ENCODE data around the gene TOMM20. TPM values are rescaled to one million over a fixed set of nuclear protein-coding genes. Genes with fewer than 3 reads are reported as not detected.
A peak's percentile ranks its signal among the peaks of the same experiment; 100 is the strongest.

TOMM20 gene
- total RNA-seq, 4 donors from 2014 or later: 101 to 116 (median 111) TPM

DNA sequence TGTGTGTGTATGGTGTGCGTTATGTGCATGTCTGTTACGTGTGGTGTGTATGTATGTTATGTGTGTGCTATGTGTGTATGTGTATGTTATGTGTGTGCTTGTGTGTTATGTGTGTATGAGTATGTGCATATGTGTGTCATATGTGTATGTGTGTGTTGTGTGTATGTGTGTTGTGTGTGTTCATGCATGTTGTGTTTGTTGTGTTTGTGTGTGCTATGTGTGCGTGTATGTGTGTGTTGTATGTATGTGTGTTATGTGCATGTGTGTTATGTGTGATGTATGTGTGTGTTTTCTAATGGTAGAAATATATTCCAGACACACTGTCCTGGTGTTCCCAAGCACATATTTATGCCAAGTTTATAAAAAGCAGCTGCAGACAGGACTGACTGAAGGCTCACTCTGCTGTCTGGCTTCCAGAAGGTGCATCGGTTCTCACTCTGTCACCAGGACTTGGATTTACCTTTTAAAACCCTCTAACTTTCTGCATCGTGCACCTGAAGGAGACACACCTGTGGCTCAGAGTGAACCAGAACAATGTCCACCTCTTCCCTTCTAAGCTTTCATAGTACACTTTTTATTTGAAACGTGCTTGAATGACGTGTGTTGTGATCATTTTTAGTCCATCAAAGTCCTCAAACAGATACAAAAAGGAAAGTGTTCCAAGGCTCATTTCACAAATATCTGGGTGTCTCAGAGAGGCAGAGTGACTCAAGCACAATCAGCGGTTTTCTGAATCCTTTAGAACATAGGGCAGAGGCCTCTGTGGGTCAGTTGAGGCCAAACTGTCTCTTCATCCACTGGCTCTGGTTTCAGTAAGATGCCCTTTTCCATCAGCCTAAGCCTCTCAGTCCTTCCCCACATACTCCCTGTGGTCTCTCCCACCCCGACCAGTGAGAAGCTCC lies 49.9 kb downstream of the TOMM20 start:
- H3K27me3 ChIP-seq: no peaks in the 10 kb centered on the region
- H3K9me3 ChIP-seq: no peaks in the 10 kb centered on the region
- WGBS: 48% methylated on average over 8 of the region's 9 CpGs
- peak overlapping the region; percentile 83 for H3K27ac ChIP-seq
- no peaks in the 10 kb centered on the region for H3K36me3 ChIP-seq
- no peak overlapping the region for H3K4me3 ChIP-seq
- TF ChIP-seq POLR2AphosphoS5 (IDR thresholded peaks at IDR 0.05): no peak
- TF ChIP-seq POLR2A (IDR thresholded peaks at IDR 0.05): no peak
- TF ChIP-seq, protein P1, sequence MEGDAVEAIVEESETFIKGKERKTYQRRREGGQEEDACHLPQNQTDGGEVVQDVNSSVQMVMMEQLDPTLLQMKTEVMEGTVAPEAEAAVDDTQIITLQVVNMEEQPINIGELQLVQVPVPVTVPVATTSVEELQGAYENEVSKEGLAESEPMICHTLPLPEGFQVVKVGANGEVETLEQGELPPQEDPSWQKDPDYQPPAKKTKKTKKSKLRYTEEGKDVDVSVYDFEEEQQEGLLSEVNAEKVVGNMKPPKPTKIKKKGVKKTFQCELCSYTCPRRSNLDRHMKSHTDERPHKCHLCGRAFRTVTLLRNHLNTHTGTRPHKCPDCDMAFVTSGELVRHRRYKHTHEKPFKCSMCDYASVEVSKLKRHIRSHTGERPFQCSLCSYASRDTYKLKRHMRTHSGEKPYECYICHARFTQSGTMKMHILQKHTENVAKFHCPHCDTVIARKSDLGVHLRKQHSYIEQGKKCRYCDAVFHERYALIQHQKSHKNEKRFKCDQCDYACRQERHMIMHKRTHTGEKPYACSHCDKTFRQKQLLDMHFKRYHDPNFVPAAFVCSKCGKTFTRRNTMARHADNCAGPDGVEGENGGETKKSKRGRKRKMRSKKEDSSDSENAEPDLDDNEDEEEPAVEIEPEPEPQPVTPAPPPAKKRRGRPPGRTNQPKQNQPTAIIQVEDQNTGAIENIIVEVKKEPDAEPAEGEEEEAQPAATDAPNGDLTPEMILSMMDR (IDR thresholded peaks at IDR 0.05): no peak
- no peak for TF ChIP-seq EP300 (IDR thresholded peaks at IDR 0.05)
- no peak for DNase-seq (ENCODE audit: low spot score in 2 of 2)
- H3K4me1 ChIP-seq: peaks cover 91% of the 10 kb centered on the region

DNA sequence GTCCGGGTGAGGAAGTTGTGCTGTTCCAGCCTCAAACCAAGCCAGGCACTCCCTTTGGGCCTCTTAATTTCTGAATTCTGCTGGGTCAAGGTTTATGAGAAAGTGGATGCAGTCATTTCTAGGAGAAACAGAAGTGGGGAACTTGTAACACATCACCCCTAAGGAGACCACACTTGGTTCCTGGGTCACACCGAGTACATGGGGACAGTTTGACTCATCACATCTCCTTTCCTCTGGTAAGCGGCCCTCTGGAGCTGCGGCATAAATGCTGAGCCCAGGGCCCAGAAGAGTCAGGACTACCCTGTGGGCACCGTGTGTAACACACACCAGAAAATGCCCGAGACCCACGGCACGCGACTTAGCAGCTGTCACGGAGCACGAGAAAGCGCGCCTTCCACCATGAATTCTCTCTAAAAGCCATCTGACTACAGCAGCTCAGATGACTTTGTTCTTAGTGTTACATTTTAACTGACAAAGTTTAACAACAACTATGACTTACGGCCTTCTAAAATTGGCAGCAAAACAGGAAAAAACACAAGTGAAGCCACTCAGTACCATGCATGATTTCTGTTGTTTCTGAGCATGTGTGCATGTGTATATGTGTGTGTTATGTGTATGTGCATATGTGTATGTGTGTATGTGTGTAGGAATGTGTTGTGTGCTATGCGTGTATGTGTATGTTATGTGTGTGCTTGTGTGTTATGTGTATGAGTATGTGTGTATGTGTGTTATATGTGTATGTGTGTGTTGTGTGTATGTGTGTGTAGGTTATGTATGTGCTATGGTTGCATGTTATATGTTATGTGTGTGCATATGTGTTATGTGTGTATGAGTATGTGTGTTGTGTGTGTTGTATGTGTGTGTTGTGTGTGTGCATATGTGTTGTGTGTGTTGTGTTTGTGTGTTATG lies 50.8 kb downstream of the TOMM20 start:
- peaks cover 91% of the 10 kb centered on the region for H3K4me1 ChIP-seq
- peak overlapping the region; percentile 72 for H3K27ac ChIP-seq
- no peak overlapping the region for H3K4me3 ChIP-seq
- no peaks in the 10 kb centered on the region for H3K27me3 ChIP-seq
- no peak for DNase-seq (ENCODE audit: low spot score in 2 of 2)
- TF ChIP-seq, protein P1 (IDR thresholded peaks at IDR 0.05): no peak
- TF ChIP-seq POLR2A (IDR thresholded peaks at IDR 0.05): no peak
- TF ChIP-seq POLR2AphosphoS5 (IDR thresholded peaks at IDR 0.05): no peak
- TF ChIP-seq EP300 (IDR thresholded peaks at IDR 0.05): no peak
- no peaks in the 10 kb centered on the region for H3K9me3 ChIP-seq
- WGBS: 79% methylated on average over 15 of the region's 15 CpGs
- no peaks in the 10 kb centered on the region for H3K36me3 ChIP-seq

DNA sequence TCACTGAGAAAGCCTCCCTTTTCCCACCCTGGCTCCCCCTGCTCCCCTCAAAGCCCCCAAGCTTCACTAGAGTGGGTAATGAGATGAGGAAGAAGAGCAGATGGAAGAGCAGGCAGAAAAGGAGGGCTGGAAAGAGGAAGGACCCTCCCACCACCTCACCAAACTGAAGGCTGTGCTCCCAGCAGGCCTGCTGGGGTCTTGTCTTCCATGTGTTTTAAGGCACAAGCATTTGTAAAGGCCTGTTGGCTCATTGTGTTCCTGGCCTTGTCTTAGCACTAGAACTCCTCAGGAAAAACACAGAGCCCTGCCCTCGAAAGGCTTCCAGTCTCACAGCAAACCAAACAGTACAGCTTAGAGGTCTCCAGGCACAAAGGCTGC lies 51.5 kb downstream of the TOMM20 start:
- WGBS: 60% methylated on average over 1 of the region's 1 CpG

GRCh38 chr1:235076504-235077162 lies 52.0 kb downstream of the TOMM20 start:
- Histone ChIP-seq H3K4me3 (no peak overlapping the region), H3K27ac (peak overlapping the region; percentile 96), H3K27me3 (no peaks in the 10 kb centered on the region), H3K36me3 (no peaks in the 10 kb centered on the region), H3K9me3 (no peaks in the 10 kb centered on the region), H3K4me1 (peaks cover 83% of the 10 kb centered on the region)
- TF ChIP-seq, protein P1 (IDR thresholded peaks at IDR 0.05): no peak
- no peak for TF ChIP-seq POLR2A (IDR thresholded peaks at IDR 0.05)
- 86% methylated on average over 16 of the region's 16 CpGs for WGBS
- DNase-seq (ENCODE audit: low spot score in 2 of 2): no peak

More for the DNA sequence above, 51.5 kb downstream of the TOMM20 start:
- H3K27me3 ChIP-seq: no peaks in the 10 kb centered on the region
- no peaks in the 10 kb centered on the region for H3K9me3 ChIP-seq
- no peak overlapping the region for H3K4me3 ChIP-seq
- no peaks in the 10 kb centered on the region for H3K36me3 ChIP-seq
- peak overlapping the region; percentile 72 for H3K27ac ChIP-seq
- DNase-seq (ENCODE audit: low spot score in 2 of 2): no peak
- TF ChIP-seq EP300 (IDR thresholded peaks at IDR 0.05): no peak
- no peak for TF ChIP-seq POLR2AphosphoS5 (IDR thresholded peaks at IDR 0.05)
- TF ChIP-seq, protein P1 (IDR thresholded peaks at IDR 0.05): no peak
- H3K4me1 ChIP-seq: peaks cover 84% of the 10 kb centered on the region

Measured in suprapubic skin (tissue), 4 donors.